Liver (tissue), 9 donors: ENCODE data around the gene TYMS. TPM values are rescaled to one million over a fixed set of nuclear protein-coding genes. Genes with fewer than 3 reads are reported as not detected.

ENCODE experiments used
- DNase-seq: peaks from one replicate; pipeline ENCODE4 v3.0.0-alpha.2; 2017; ENCODE audit warnings: low spot score
- H3K27ac ChIP-seq, 2 donors: one replicate each; pipeline ENCODE4 v1.7.0; 2013; ENCODE audit warnings: inconsistent platforms in 2 of 2, low read length in 2 of 2, control low read depth in 1 of 2, low read depth in 1 of 2, mild to moderate bottlenecking in 1 of 2
- H3K27me3 ChIP-seq, 4 donors: one replicate each; pipeline versions ENCODE4 v1.6.1 to v1.7.0; 2013; ENCODE audit warnings: low read length in 3 of 4, inconsistent platforms in 1 of 4, mild to moderate bottlenecking in 1 of 4, moderate library complexity in 1 of 4; ENCODE audit not compliant: control insufficient read depth in 4 of 4, insufficient read depth in 4 of 4
- H3K36me3 ChIP-seq, 4 donors: one replicate each; pipeline versions ENCODE4 v1.6.1 to v1.7.0; 2013; ENCODE audit warnings: low read length in 3 of 4, mild to moderate bottlenecking in 3 of 4, low read depth in 1 of 4, moderate library complexity in 1 of 4; ENCODE audit not compliant: control insufficient read depth in 4 of 4, insufficient read depth in 3 of 4
- H3K4me1 ChIP-seq, 4 donors: one replicate each; pipeline versions ENCODE4 v1.6.1 to v1.7.0; 2013; ENCODE audit warnings: low read length in 3 of 4, mild to moderate bottlenecking in 3 of 4, moderate library complexity in 1 of 4; ENCODE audit not compliant: control insufficient read depth in 4 of 4, insufficient read depth in 4 of 4
- H3K4me3 ChIP-seq, 3 donors: one replicate each; pipeline versions ENCODE4 v1.6.1 to v1.7.0; 2013; ENCODE audit warnings: low read length in 3 of 3, control low read depth in 1 of 3, low read depth in 1 of 3, mild to moderate bottlenecking in 1 of 3
- H3K9ac ChIP-seq, 2 donors: one replicate each; pipeline ENCODE4 v1.7.0; 2013; ENCODE audit warnings: low read length in 2 of 2, mild to moderate bottlenecking in 2 of 2, moderate library complexity in 2 of 2, control low read depth in 1 of 2, low read depth in 1 of 2
- H3K9me3 ChIP-seq, 4 donors: one replicate each; pipeline versions ENCODE4 v1.6.1 to v1.7.0; 2013; ENCODE audit warnings: low read length in 3 of 4; ENCODE audit not compliant: control insufficient read depth in 4 of 4
- CTCF ChIP-seq: fragments of 150-350 bp; IDR thresholded peaks from 2 replicates; pipeline ENCODE4 v1.5.1; 2017; ENCODE audit warnings: improper control_type of control experiment, low read depth, low read length; ENCODE audit not compliant: missing input control
- FOXA2 ChIP-seq: IDR thresholded peaks from 2 replicates; pipeline ENCODE4 v1.6.1; 2016; ENCODE audit warnings: antibody characterized with exemption
- GABPA ChIP-seq, 2 donors: IDR thresholded peaks in 1 of 2; conservative IDR thresholded peaks in 1 of 2; 2 replicates each; pipeline ENCODE4 v1.6.1; 2016; ENCODE audit warnings: antibody characterized with exemption in 2 of 2, mild to moderate bottlenecking in 1 of 2, moderate library complexity in 1 of 2
- RAD21 ChIP-seq, 2 donors: IDR thresholded peaks; 2 replicates each; pipeline ENCODE4 v1.6.1; 2016; ENCODE audit warnings: antibody characterized with exemption in 2 of 2, mild to moderate bottlenecking in 2 of 2
- REST ChIP-seq: IDR thresholded peaks from 2 replicates; pipeline ENCODE4 v1.6.1; 2016; ENCODE audit warnings: antibody characterized with exemption, mild to moderate bottlenecking
- RXRA ChIP-seq, 2 donors: IDR thresholded peaks; 2 replicates each; pipeline ENCODE4 v1.6.1; 2017 to 2018; ENCODE audit warnings: antibody characterized with exemption in 2 of 2, mild to moderate bottlenecking in 1 of 2
- TAF1 ChIP-seq: conservative IDR thresholded peaks from 2 replicates; pipeline ENCODE4 v1.6.1; 2016; ENCODE audit warnings: antibody characterized with exemption, mild to moderate bottlenecking
- ZBTB33 ChIP-seq: IDR thresholded peaks from 2 replicates; pipeline ENCODE4 v1.6.1; 2016; ENCODE audit warnings: antibody characterized with exemption
- WGBS: extraction: QIAGEN DNeasy Blood & Tissue Kit; methylation state at CpG from one replicate; pipeline ENCODE4 v1.1.7; 2013; 5-methylcytosine and 5-hydroxymethylcytosine counted together
- polyA plus RNA-seq, 2 donors: library from polyadenylated mRNA; stranded (reverse) in 1 of 2; unstranded in 1 of 2; fragments of 200-250 nt in 1 of 2; fragments of >200 nt in 1 of 2; fragmentation: Nextera tagmentation in 1 of 2; extraction: Ambion mirVana in 1 of 2; gene quantifications; one replicate each; pipeline versions ENCODE4 v1.2.1 to v1.2.3, GENCODE V29; 2013 to 2015
- total RNA-seq, 2 donors: library from RNA; depleted of rRNA; stranded (reverse); fragments of >200 nt; gene quantifications; one replicate each; pipeline ENCODE4 v1.2.3, GENCODE V29; 2014
- donor health status: healthy.
- donor health status: healthy.
- donor health status: healthy.
- donor health status: healthy.
- donor health status: healthy.

The TYMS gene
- total and polyA plus RNA-seq, 4 donors, result 0.25 to 77.4 (median 5.3) TPM

GRCh38 chr18:666177-666576 lies 8.7 kb downstream of the TYMS start:
- H3K9ac ChIP-seq, result no peak overlapping the region
- H3K27me3 ChIP-seq, result no peaks in the 10 kb centered on the region
- WGBS, result 93% methylated on average over 8 of the region's 8 CpGs
- H3K36me3 ChIP-seq, result peaks cover 4 to 14% (median 11%) of the 10 kb centered on the region in 4 donors
- peak in 1 of 2 donors; percentile 9 for TF ChIP-seq RAD21 (IDR thresholded peaks at IDR 0.05)
- TF ChIP-seq CTCF, result peak; percentile 10
- TF ChIP-seq REST, result no peak
- no peaks in the 10 kb centered on the region for H3K9me3 ChIP-seq
- H3K4me1 ChIP-seq, result peaks cover 0 to 6% (median 0%) of the 10 kb centered on the region in 4 donors
- no peak overlapping the region for H3K27ac ChIP-seq
- DNase-seq, result no peak
- no peak overlapping the region for H3K4me3 ChIP-seq

- 98% methylated on average over 3 of the region's 3 CpGs for WGBS
- TF ChIP-seq TAF1 (no peak), ZBTB33 (no peak), RAD21 (IDR thresholded peaks at IDR 0.05) (no peak), RXRA (IDR thresholded peaks at IDR 0.05) (no peak), REST (no peak), GABPA (IDR thresholded peaks at IDR 0.05 in 1 of 2, conservative IDR thresholded peaks at IDR 0.05 in 1 of 2) (no peak), CTCF (no peak), FOXA2 (no peak)
- no peak overlapping the region for H3K27ac ChIP-seq
Observed at GRCh38 chr18:666628-667027, 9.2 kb downstream of the TYMS start.

More at GRCh38 chr18:666628-667027, 9.2 kb downstream of the TYMS start:
- Histone ChIP-seq H3K9ac (no peak overlapping the region), H3K36me3 (peaks cover 4 to 18% (median 13%) of the 10 kb centered on the region in 4 donors), H3K4me1 (peaks cover 0 to 6% (median 0%) of the 10 kb centered on the region in 4 donors), H3K27me3 (no peaks in the 10 kb centered on the region), H3K4me3 (no peak overlapping the region), H3K9me3 (no peaks in the 10 kb centered on the region)
- DNase-seq, result no peak
